Suprapubic skin (tissue), 3 donors: ENCODE data around the gene FAM187B.

ENCODE experiments used
- CTCF ChIP-seq, 2 donors: fragments of 200-600 bp in 1 of 2; fragments of 450-650 bp in 1 of 2; sonication (generic) in 1 of 2; IDR thresholded peaks; one replicate each; pipeline ENCODE4 v1.5.1; 2016 to 2019; ENCODE audit warnings: antibody characterized with exemption in 2 of 2, mild to moderate bottlenecking in 1 of 2, moderate library complexity in 1 of 2
- EP300 ChIP-seq: sonication (generic); formaldehyde crosslinking; IDR thresholded peaks from one replicate; pipeline ENCODE4 v1.6.1; 2017; ENCODE audit warnings: antibody characterized with exemption
- POLR2A ChIP-seq, 2 donors: fragments of 450-650 bp; IDR thresholded peaks; one replicate each; pipeline ENCODE4 v1.6.1; 2017; ENCODE audit warnings: antibody characterized with exemption in 2 of 2, mild to moderate bottlenecking in 2 of 2, moderate library complexity in 2 of 2

- TF ChIP-seq CTCF (IDR thresholded peaks at IDR 0.05): no peak
- no peak for TF ChIP-seq EP300
- no peak for TF ChIP-seq POLR2A (IDR thresholded peaks at IDR 0.05)
These were observed 32.3 kb upstream of the FAM187B start for GRCh38 chr19:35260694-35261304.
